Upper lobe of left lung (tissue), 4 donors: ENCODE results near the gene UVSSA.

Experiments used
- CTCF ChIP-seq, 6 experiments: fragments of 450-650 bp in 4 of 6; fragments of 200-600 bp in 2 of 6; sonication (generic) in 2 of 6; IDR thresholded peaks; one replicate each; pipeline ENCODE4 v1.5.1; 2016 to 2019; ENCODE audit warnings: antibody characterized with exemption in 6 of 6
- POLR2A ChIP-seq, 4 donors: fragments of 450-650 bp; IDR thresholded peaks; one replicate each; pipeline ENCODE4 v1.5.1; 2016 to 2017; ENCODE audit warnings: antibody characterized with exemption in 4 of 4, mild to moderate bottlenecking in 2 of 4
- POLR2AphosphoS5 ChIP-seq, 2 donors: sonication (generic); formaldehyde crosslinking; IDR thresholded peaks; one replicate each; pipeline ENCODE4 v1.5.1; 2017; ENCODE audit warnings: antibody characterized with exemption in 2 of 2

- no peak for TF ChIP-seq POLR2A (IDR thresholded peaks at IDR 0.05)
- no peak for TF ChIP-seq CTCF (IDR thresholded peaks at IDR 0.05)
- no peak for TF ChIP-seq POLR2AphosphoS5 (IDR thresholded peaks at IDR 0.05)
Observed at GRCh38 chr4:1338752-1339414, 8.1 kb upstream of the UVSSA start.
